ENCODE results near the gene CPNE9.
A peak's percentile ranks its signal among the peaks of the same experiment; 100 is the strongest.

The CPNE9 gene

GRCh38 chr3:9715764-9716437, 12.3 kb downstream of the CPNE9 start:
- peak; percentile 84 for DNase-seq (ENCODE audit: low spot score)

DNA sequence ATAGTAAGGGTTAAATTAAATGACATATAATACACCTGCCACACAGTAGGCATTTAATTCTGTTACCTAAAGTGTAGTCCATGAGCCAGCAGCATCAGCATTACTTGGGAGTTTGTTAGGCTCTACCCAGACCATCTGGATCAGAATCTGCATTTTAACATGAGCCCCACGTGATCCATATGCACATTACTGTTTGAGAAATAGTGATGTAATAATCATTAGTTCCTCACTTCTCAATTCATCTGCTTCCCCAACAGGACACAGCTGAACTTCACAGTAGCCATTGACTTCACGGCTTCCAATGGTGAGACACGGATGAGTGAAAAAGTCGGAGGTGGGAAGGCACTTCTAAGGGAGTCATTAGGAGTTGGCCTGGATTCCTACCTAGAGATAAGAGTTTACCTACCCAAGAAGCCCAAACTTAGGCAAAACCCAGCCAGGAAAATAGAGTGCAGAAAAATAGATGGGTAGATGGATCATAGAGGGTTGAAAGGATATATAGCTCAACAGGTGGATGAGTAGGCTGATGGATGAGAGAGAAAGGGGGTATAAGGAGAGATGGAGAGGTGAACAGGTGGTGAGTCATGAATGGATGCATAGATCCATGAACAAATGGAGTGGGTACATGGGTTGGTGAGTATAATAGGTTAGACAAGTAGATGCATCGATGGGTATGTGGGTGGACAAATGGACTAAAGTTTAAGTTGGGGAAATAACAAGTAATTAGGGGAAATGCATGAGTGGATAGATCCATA, 13.3 kb downstream of the CPNE9 start:
- DNase-seq (ENCODE audit: low spot score): no peak

DNA sequence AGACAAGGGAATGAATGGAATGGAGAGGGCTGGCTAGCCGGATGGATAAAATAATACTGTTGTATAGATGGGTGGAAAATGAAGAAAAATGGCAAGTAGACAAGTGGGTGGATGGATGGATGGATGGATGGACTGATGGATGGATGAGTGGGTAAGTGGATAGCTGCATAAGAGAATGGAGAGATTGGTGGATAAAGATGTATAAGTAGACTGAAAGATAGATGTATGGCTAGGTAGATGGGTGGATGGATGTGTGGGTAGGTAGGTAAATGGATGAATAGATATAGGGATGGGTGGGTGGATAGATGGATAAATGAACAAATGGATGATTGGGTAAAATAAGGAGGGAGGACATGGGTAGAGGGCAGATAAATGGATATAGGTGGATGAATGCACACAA, 13.9 kb downstream of the CPNE9 start:
- no peak for DNase-seq (ENCODE audit: low spot score)

- no peak for DNase-seq (ENCODE audit: low spot score)
Observed at GRCh38 chr3:9718118-9718517, 14.5 kb downstream of the CPNE9 start.

DNA sequence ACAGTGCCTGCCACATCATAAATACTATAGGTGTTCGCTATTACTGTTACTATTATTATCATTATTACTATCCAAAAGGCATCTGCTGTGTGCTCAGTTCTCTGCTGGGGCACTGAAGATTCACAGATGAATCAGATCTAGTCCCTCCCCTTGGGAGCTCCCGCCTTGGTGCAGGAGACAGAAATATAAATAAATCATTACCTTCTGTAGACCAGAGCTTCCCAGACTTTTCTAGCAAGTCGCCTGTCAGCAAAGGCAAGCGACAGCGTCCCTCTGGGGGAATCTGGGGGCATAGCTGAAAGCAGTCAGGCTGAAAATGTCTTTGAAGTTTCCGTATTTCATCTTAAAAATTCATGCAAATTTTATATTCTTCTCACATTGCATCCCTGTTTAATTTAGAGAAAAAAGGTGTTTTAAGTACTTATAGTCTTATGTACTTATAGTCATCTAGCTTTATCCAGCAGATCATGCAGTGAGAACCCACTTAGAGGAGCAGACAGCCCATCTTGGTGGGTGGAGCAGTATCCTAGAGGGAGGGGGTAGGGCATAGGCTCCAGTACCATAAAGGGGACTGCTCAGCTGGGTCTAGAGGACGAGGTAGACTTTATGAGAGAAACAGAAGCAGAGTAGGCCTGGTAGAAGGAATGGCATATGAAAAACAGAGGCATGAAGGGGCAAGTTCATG, 17.5 kb downstream of the CPNE9 start:
- no peak for DNase-seq (ENCODE audit: low spot score)

DNA sequence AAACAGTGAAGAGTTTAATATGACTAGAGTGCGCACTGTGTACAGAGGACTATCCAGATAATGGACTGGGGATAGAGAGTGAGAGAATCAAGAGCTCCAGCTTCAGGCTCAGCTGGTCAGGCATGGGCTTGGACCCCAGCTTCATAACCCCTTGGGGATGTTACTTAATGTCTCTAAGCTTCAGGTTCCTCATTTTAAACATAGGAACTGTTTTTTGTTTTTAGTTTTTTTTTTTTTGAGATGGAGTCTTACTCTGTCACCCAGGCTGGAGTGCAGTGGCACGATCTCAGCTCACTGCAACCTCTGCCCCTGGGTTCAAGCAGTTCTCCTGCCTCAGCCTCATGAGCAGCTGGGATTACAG, 18.0 kb downstream of the CPNE9 start:
- DNase-seq (ENCODE audit: low spot score): no peak

DNA sequence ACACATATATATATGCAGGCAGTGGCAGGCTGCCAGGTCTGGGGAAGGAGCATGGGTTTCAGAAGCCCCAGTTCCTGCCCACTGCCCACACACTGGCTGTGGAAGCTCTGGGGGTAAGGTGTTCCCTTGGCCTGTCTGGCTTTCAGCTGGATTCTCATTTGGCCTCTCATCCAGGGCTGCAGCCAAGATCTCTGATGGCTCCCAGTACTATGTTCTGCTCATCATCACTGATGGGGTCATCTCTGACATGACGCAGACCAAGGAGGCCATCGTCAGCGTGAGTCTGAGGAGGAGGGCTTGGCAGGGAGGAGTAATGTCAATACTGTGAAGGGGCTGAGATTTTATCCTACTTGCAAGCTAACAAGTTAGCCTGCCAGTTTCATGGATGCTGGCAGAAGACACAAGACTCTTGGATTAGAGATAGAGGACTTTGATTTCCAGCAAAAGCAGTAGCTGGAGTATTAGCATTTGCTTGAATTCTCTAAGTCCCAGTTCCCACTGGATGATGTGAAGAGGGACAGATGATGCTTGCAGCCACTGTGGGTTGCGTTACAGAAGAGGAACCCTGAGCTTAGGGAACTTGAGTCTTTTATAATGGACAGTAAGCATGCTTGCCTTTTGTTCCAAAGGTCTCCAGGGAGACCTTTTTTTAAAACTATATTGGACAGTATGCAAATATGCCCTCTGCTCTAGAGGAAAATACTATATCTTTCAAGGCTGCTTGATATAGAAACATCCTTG, 22.3 kb downstream of the CPNE9 start:
- no peak for DNase-seq (ENCODE audit: low spot score)

DNA sequence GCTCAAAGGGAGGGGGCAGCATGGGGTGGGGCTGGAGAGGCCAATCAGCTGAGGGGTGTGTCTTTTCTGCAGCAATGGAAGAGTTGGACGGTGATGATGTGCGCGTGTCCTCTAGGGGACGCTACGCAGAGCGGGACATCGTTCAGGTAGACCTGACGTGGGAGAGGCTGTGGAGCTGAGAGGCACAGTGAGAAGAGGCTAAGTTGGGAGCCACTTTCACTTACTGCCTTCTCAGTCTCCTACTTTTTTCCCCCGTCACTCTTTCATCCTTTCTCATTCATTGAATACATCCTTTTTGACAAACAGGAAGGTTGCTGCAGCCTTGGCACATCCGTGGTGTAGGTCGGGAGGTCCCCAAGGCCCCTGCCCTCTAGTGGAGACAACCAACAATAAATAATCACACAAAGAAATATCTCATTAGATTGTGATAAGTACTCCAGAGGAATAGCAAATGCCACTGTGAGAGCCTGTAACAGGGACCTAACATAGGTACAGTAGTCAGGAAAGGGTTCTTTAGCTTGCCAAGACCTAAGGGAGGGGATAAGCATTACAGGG, 23.5 kb downstream of the CPNE9 start:
- peak; percentile 69 for DNase-seq (ENCODE audit: low spot score)

GRCh38 chr3:9727743-9728142, 24.1 kb downstream of the CPNE9 start:
- peak; percentile 63 for DNase-seq (ENCODE audit: low spot score)

DNA sequence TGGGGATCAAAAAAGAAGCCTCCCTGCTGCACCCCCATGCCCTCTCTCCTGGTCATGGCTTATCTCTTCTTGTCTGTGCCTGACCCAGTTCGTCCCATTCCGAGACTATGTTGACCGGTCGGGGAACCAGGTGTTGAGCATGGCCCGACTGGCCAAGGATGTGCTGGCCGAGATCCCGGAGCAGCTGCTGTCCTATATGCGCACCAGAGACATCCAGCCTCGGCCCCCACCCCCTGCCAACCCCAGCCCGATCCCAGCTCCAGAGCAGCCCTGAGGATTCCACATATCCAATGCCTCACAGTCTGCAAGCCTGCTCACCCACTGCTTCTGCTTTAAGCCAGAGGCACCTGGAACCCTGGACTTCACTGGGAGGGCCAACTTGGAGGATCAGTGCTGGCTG, 25.8 kb downstream of the CPNE9 start:
- DNase-seq (ENCODE audit: low spot score): no peak

DNA sequence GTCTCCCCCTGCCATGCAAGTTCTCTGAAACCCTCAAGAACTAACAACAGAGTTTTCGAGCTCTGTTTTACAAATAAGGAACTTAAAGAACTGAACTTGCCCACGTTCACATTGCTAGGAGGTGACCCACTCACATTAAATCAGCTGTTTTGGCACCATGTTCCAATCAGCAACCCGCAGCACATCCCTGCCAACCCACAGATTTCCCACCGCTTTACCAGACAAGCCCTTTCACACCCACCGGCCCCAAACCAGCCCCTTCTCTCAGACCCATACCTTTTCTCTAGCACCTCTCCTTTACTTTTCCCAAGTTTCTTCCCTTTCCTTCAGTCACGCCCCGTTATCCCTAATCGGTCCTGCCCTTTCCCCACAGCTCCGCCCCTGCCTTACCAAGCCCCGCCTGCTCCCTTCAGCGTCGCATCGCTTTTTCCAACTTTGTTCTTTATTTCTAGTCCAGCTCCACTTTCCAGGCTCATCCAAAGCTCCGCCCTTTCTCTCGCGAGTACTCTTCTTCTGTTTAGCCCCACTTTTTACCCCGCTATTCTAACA, 27.1 kb downstream of the CPNE9 start:
- DNase-seq (ENCODE audit: low spot score): no peak

DNA sequence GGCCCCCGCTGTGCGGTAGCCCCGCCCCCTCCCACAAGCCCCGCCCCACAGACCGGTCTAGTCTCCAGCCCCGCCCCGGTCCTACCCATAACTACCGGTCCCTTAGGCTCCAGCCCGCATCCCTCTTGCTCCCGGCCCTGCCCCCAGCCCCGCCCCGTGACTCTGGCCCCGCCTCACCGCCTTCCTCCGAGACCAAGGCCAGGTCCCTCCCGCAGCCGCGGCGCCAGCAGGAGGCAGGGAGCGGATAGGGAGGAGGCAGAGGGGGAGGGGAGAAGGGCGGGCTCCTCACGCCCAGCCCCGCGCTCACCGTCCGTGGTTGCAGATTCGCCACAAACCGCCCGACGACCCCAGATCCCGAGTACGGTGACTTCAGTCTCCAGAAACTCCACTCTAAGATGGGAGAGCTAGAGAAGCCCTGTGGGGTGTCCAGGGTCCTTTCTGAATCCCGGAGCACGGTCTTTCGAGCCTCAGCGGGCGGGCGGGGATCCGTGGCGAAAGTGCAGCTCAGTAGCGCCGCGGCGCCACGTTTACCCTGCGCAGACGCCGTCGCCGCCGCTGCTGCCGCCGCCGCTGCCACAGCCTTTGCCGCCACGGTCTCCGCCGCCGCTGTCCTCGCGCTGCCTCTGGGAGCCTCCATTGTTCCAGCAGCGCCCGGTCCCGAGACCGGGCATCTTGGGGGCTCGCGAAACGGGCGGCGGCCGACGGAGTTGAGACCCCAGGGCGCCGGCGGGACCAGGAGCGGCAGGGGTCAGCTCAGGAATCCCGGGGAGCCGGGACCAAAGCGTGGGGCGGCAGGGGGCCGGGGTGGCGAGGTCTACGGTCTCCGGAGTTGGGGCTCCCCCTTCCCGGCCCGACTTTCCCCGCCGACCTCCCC, 27.8 kb downstream of the CPNE9 start, which contains the start of gene BRPF1:
TSS of gene BRPF1 (plus strand) at position 530 of the 874 bp plus-strand sequence. CDS start 2,406 bp downstream, outside the sequence.
- peak; percentile 97 for DNase-seq (ENCODE audit: low spot score)

GRCh38 chr3:9732080-9732739, 28.6 kb downstream of the CPNE9 start:
- DNase-seq (ENCODE audit: low spot score): no peak

DNA sequence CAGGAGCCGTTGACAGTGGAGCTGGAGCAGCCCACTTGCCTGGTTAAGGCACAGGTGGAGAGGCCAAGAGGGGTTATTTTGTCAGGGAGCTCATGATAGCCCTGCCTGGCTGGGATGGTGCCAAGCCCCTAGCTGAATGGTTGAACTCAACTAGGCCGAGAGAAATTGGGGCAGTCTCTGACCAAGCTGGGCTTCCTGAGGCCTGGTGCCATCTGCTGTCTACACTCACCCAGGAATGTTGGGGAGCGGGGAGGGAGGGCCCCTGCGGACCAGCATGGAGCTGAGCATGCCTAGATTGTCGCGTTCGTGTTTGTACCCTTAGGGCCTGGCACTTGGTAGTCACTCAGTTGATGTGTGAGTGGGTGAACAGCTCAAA, 29.1 kb downstream of the CPNE9 start:
- no peak for DNase-seq (ENCODE audit: low spot score)

DNA sequence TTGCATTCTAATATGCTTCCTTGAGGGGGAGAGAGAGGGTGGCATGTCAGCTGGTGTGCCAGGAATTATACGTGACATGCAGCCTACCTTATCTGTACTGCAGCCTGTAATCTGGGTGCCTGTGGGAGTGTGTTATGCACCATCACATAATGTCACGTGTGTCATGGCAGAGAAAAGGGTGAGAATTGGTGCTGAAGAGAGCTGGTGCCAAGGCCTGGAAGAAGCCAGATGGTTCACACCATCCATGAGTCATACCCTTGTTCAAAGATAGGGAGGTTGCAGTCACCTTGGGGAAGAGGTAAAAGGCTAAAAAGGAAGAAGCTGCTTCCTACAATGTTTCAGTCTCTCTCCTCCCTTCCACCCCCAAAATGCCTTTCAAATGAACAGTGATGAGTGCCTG, 33.2 kb downstream of the CPNE9 start:
- no peak for DNase-seq (ENCODE audit: low spot score)

DNA sequence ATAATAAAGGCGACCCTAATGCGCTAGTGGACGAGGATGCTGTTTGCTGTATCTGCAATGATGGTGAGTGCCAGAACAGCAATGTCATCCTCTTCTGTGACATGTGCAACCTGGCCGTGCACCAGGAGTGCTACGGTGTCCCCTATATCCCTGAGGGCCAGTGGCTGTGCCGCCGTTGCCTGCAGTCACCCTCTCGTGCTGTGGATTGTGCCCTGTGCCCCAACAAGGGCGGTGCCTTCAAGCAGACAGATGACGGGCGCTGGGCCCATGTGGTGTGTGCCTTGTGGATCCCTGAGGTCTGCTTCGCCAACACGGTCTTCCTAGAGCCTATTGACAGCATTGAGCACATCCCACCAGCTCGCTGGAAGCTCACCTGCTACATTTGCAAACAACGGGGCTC, 35.5 kb downstream of the CPNE9 start:
- no peak for DNase-seq (ENCODE audit: low spot score)

- no peak for DNase-seq (ENCODE audit: low spot score)
Observed at GRCh38 chr3:9742560-9742959, 38.9 kb downstream of the CPNE9 start.

DNA sequence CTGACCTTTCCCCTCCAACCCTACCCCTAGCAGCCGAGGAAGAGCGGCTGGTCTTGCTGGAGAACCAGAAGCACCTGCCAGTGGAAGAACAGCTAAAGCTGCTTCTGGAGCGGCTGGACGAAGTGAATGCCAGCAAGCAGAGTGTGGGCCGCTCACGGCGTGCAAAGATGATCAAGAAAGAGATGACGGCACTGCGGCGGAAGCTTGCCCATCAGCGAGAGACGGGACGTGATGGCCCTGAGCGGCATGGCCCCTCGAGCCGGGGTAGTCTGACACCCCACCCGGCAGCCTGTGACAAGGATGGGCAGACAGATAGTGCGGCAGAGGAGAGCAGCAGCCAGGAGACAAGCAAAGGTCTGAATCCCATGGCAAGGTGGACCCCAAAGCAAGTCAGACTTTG, 39.9 kb downstream of the CPNE9 start:
- no peak for DNase-seq (ENCODE audit: low spot score)

GRCh38 chr3:9744162-9744561, 40.5 kb downstream of the CPNE9 start:
- no peak for DNase-seq (ENCODE audit: low spot score)

DNA sequence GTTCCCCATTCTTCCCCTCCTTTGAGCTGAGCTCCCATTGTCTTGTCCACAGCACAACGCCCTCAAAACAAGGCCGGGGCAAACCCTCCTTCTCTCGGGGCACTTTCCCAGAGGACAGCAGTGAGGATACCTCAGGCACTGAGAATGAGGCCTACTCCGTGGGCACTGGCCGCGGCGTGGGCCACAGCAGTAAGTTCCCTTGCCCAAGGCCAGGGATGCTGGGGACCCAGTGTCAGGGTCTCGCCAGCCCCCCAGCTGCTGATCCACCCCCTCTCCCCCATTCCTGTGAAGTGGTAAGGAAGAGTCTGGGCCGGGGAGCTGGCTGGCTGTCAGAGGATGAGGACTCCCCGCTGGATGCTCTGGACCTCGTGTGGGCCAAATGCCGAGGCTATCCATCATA, 41.9 kb downstream of the CPNE9 start:
- DNase-seq (ENCODE audit: low spot score): no peak
